Right lung (tissue), 5 donors: Measurements from ENCODE around the gene DCTPP1. TPM values are rescaled to one million over a fixed set of nuclear protein-coding genes. Genes with fewer than 3 reads are reported as not detected.
"Not testable (repeated sequence)": the region's sequence is repeated elsewhere in the genome, so short reads cannot be mapped to it uniquely, and the experiment has no call there.

ENCODE experiments used
- DNase-seq, 2 donors: peaks; one replicate each; pipeline ENCODE4 v3.0.0-alpha.2; 2013
- polyA plus RNA-seq, 5 donors: library from polyadenylated mRNA; unstranded; fragments of 120-200 nt; gene quantifications; one replicate each; pipeline versions ENCODE4 v1.2.1 to v1.2.3, GENCODE V29; 2013; ENCODE audit warnings: inconsistent platforms in 1 of 5, low replicate concordance in 1 of 5; ENCODE audit not compliant: insufficient read length in 5 of 5, insufficient read depth in 1 of 5

DCTPP1 gene
- polyA plus RNA-seq, 5 donors = 27.0 to 53.7 (median 37.8) TPM

DNA sequence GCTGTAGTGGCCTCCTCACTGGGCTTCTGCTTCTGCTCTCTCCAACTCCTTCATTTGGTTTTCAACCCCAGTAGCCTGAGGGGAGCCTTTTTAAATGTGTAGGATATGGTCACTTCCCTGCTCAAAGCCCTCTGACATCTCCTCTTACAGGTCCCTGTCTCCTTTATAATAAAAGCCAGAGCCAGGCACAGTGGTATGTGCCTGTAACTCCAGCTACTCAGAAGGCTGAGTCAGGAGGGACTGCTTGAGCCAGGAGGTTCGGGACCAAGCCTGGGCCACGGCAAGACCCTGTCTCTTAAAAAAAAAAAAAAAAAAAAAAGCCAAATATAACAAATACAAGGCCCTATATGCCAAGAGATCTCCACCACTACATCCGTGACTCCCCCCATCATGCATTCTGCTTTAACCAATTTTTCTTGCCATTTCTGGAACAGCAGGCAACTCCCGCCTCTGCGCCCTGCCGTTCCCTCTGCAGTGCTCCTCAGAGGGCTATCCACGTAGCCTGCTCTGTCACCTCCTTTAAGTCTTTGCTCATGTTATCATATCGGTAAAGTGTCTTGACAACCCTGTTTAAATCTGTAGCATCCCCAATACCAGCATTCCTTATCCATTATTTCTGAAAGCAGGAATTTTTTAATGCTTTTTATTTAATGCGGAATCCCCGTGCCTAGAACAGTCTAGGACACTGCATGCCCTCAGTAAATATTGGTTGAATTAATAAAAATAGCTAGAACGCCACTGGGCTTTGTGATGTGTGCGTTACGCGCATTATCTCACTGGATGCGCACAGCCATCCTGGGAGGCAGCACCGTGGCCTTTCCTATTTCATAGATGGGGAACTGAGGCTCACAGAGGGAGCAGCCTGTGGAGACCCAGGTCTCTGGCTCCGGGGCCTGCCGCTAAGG lies 13.0 kb downstream of the DCTPP1 start:
- no peak for DNase-seq

DNA sequence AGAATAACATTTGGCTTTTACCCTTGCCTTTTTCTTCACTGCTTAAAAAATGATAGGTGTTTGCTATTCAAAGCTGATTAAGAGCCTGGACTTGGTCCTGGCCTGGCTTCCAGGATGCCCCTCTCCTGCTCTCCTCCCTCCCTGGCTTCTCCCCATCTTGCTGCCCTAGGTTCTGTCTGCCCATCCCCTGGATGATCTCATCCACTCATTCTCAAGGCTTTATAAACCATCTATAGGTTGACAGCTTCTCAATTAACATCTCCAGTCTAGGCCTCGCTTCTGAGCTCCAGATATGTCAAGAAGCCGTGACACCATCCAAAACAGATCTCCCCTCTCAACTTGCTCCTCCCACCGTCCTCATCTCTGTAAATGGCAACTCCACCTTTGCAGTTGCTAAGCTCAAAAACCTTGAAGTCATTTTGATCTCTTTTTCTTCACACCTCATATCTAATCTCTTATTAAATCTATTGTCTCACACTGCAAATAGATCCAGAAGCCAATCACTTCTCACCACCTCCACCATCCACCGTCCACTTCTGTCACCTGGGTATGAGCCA lies 13.7 kb downstream of the DCTPP1 start:
- no peak for DNase-seq

DNA sequence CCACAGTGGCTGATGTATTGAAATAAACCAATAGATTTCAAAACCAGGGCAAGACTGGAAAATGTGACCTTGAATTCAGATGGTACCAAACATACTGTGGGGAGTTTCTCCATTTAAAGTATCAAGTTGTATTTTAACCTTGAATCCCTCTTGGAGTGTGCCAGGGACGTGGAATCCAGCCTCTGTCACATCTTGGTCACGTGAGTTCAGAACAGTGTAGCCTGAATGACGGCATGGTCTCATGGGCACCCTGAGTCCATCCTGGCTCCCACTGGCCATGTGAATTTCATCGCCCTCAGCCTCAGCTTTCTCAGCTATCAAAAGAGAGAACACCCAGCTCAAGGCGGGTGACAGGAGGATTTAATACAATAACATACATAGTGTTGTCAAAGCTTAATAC lies 15.7 kb downstream of the DCTPP1 start:
- no peak for DNase-seq

DNA sequence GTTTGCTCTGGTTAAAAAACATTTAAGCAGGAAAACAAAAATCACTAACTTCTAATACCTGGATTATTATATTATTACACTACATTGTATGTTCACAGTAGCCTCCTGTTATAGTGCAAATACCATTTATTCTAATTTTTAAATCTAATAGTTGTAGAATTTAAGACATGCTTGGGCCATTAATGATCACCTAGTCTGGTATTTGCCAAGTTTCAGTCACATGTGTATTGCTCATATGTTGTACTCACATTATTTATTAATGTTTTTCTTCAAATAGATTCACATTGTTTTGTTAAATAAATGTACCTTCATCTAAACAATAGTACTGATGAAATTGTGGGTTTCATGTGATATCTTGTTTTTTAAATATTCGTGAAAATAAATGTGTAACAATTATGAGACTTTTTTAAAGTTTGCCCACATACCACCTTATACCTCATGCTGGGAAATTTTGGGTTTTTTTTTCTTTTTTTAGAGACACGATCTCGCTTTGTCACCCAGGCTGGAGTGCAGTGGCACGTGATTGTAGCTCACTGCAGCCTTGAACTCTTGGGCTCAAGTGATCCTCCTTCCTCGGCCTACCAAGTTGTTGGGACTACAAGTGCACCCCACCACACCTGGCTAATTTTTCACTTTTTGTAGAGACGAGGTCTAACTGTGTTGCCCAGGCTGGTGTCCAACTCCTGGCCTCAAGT lies 16.6 kb downstream of the DCTPP1 start:
- no peak for DNase-seq

DNA sequence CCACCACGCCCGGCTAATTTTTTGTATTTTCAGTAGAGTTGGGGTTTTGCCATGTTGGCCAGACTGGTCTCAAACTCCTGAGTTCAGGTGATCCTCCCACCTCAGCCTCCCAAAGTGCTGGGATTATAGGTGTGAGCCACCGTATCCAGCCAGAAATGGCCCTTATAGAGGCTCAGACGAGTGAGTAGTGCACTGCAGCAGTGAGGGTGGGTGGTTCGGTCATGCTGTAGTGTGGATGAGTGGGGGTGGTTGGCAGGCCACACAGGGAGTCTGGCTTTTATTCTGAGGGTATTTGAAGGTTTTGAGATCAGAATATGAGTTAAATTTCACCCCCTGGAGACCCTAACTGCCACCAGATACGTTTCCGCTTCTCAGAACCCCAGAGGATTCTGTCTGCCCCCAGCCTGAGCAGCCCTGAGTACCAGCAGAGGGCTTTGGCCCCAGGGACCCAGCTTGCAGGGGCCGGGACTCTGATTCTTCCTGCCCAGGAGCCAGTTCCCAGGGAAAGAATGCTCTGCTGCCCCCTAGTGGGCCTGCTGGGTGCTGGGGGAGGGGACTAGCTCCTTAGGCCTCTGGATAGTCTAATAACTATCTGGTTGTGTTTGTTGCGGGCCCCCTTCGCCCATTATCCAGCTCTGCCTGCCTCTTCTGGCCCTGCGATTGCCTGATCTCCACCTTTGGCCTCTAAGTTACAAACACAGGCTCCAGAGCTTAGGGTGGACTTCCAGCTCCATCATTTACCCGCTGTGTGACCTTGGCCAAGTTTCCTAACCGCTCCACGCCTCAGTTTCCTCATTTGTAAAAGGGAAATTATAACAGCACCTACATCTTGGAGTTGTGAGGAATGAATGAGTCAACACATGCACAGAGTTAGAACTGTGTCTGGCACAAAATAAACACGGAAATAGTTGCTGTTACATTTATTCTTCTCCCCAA lies 20.4 kb downstream of the DCTPP1 start:
- DNase-seq = peak; percentile 76 to 86

DNA sequence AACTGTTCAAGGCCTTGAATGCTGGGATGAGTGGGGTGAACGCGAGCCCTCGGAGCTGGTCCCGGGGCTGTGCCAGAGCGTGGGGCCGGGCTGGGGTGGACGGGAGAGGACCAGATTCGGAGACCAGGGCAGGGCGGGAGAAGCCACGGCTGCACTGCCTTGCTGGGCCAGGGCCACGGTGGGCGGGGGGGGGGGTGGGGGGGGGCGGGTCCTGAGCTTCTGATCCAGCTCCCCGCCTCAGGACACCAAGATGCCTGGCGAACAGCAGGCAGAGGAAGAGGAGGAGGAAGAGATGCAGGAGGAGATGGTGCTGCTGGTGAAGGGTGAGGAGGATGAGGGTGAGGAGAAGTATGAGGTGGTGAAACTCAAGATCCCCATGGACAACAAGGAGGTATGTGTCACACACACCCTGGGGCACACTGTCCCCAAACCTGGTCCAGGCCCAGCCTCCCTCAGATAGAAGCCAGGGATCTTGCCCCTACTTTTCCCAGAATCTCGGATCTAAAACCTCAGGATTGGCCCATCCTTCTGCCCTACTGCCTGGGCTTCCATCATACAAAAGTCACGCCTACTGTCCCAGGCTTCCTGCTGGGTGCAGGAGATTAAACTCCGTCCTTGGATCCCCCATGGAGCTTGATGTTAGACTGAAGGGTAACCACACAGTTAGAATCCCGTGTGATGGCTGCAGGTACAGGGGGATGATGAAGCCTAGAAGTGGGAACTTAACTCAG lies 21.9 kb downstream of the DCTPP1 start:
- DNase-seq = peak in 1 of 2 donors; percentile 57

DNA sequence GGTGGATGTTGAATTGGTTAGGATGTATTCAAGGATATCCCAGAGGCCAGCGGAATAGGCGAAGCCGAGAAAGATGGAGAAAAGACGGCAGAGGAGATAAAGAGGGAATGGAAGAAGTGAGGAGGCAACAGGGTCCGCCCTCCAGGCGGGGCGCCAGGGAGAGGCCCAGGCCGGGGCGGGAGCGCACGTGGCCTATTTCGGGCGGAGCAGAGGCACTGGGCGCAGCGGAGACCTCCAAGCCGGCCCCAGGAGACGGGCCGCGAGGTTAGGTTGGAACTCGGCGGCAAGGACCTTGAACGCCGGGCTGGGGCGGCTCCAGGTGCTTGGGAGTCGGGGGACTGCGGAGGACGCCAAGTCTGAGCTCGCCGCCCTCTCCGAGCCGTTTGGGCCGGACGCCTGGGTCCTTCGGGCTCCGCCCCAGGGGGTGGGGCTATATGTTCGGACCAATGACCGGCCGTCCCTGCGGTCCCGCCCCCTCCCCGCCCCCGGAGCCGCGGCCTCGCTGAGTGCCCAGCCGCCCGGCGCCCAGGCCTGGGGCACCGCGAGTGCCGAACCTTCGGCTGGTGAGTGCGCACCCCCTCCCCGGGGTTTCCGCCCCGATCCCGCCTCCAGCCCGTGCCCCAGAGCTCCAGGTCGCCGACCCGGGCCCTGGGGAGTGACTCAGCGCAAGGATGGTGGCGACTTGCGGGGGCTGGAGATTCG lies 22.6 kb downstream of the DCTPP1 start, which contains the start of gene ZNF771:
Gene ZNF771, plus strand, starts transcription at position 505 of the 702 bp plus-strand sequence. CDS start 448 bp downstream, outside the sequence.
- peak; percentile 90 to 93 for DNase-seq

DNA sequence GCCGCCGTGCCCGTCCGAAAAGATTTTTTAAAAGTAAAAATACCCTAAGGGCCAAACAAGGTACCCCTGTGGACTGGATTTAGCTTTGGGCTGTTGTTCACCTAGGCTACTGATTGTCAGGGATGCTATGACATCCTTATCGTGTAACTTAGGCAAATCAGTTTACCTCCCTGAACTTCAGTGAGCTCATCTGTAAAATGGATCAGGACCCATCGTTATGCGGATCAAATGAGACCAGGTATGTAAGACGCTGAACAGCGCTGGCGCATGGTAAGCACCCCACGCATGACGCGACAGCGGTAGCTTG lies 23.1 kb downstream of the DCTPP1 start:
- DNase-seq = no peak

DNA sequence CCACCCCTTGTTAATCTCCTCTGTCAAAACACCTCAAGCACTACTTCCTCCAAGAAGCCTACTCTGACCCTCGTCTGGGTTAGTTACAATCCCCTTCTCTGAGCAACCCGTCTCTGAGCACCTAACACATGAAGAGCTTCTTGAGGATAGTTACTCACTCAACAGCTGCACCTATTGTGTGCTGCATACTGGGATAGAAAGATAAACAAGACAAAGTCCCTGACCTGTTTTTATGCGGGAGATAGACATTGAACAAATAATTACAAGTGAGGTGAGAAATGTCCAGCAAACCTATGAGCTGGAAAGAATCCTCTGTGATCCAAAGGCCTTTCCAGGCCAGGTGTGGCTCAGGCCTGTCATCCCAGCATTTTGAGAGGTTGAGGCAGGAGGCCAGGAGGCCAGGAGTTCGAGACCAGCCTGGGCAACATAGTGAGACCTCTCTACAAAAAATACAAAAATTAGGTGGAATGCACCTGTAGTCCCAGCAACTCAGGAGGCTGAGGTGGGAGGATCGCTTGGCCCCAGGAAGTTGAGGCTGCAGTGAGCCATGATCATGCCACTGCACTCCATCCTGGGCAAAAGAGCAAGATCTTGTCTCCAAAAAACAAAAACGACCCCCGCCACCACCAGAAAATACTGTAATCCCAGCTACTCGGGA lies 27.9 kb downstream of the DCTPP1 start:
- no peak for DNase-seq

DNA sequence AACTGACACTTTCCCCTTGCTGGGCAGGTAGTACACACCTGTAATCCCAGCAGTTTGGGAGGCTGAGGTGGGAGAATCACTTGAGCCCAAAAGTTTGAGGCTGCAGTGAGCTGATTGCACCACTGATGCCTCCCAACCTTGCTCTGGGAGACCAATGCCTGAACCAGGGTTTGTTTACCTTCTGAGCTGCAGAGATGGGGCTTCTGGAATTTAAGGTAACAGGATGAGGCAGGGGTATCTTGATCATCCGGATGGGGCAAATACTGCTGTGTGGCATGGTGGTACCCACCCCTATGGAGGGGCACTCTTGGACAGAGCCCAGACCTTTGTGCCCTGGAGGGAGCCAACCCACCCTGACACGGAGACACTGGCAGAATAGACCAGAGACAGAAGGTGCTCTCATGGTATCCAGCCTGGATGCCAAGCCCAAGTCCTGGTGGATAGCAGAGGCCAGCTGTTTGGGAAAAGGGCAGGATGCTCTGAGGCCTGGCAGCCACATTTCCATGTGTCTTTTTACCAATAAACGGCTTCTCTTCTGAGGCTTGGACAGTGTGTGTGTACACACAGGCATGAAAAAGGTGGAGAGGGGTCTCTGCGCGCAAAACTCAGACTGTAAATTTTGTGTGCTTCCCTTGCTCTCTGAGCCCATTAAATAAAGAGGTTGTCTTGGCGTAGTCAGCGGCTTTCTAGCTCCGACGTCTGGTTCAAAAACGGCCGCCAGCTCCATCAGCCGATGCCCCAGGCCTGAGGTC lies 30.2 kb downstream of the DCTPP1 start:
- no peak for DNase-seq

DNA sequence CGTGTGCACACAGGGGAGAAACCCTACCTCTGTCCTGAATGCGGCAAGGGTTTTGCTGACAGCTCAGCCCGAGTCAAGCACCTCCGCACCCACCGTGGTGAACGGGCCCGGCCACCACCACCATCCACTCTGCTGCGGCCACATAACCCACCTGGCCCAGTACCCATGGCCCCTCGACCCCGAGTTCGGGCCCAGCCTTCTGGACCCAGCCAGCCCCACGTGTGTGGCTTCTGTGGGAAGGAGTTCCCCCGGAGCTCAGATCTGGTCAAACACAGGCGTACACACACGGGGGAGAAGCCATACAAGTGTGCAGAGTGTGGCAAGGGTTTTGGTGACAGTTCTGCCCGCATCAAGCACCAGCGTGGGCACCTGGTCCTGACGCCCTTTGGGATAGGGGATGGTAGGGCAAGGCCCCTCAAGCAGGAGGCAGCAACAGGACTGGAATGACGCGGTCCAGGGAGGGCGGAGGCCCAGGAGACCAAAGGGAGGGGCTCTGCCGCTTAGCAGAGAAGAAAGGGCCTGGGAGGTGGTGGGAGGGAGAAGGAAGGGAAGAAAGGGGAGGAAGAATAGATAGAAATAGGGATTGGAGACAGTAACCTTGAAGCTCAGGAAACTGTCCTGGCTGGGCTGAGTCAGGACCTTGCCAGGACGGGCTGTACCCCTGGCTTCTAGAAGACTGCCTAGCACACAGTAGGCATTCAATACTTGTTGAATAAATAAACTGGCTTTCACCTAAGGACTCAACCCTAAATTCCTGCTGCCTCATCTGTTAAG lies 31.0 kb downstream of the DCTPP1 start:
- no peak for DNase-seq

DNA sequence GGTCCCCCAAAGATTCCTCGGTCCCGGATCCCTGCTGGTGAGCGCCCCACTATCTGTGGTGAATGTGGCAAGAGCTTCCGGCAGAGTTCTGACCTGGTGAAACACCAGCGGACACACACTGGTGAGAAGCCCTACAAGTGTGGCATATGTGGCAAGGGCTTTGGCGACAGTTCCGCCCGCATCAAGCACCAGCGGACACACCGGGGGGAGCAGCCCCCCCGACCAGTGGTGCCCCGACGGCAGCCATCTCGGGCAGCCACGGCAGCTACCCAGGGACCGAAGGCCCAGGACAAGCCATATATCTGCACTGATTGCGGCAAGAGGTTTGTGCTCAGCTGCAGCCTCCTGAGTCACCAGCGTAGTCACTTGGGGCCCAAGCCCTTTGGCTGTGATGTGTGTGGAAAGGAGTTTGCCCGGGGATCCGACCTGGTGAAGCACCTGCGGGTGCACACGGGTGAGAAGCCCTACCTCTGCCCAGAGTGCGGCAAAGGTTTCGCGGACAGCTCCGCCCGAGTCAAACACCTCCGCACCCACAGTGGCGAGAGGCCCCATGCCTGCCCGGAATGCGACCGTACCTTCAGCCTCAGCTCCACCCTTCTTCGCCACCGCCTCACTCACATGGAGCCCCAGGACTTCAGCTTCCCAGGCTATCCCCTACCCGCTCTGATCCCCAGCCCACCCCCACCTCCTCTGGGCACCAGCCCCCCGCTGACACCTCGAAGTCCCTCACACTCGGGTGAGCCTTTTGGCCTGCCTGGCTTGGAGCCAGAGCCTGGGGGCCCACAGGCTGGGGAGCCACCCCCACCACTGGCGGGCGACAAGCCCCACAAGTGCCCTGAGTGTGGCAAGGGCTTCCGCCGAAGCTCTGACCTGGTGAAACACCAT lies 31.8 kb downstream of the DCTPP1 start:
- no peak for DNase-seq

DNA sequence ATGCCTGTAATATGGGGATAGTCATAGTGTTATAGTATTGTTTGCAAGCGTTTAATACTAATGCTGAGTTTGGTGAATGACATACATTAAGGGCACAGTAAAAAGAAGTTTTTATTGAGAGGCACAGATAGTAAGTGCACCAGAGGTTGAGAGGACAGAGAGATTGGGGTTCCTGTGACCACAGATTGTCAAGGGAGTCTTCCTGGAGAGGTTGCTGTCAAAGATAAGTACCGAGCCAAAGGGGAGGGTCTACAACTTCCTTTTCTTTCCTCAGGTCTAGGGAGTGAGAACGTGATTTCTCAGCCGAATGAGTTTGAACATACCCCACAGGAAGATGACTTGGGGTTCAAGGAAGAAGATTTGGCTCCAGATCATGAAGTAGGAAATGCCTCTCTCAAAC lies 32.8 kb downstream of the DCTPP1 start:
- no peak for DNase-seq

DNA sequence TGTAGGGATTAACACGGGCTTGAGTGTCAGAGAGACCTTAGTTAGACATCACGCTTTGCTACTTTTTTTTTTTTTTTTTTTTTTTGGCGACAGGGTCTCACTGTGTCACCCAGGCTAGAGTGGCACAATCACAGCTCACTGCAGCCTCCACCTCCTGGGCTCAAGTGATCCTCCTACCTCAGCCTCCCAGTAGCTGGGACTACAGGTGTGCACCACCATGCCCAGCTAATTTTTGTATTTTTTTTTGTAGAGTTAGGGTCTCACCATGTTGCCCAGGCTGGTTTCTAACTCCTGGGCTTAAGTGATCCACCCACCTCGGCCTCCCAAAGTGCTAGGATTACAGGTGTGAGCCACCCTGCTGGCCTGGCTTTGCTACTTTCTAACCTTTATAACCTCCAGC lies 33.2 kb downstream of the DCTPP1 start:
- DNase-seq = not testable (repeated sequence)

DNA sequence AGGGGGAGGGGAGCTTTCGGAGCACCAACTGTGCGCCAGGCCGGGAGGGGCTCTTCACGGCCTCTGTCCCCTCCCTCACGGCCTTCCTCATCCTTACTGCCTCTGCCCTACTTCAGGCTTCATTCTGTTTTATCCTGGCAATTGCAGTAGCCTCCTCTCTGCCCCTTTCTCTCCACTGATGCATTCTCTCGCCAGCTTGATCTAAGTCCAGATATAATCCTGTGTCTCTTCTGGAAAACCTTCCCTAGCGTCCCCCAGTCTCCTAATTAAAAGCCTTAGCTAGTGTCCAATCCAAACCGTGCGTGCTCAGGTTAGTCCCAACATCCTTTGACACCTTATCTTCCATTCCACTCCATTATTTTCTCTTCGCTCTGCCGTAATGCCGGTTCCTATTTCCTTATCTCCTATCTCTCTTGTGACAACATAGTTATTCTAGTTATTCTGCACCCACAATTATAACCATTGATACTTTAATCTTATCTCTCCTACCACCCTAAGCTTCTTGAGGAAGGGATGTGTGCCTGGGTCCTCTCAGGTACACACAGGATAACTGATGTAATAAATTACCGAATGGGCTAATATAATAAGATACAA lies 33.7 kb downstream of the DCTPP1 start:
- no peak for DNase-seq

DNA sequence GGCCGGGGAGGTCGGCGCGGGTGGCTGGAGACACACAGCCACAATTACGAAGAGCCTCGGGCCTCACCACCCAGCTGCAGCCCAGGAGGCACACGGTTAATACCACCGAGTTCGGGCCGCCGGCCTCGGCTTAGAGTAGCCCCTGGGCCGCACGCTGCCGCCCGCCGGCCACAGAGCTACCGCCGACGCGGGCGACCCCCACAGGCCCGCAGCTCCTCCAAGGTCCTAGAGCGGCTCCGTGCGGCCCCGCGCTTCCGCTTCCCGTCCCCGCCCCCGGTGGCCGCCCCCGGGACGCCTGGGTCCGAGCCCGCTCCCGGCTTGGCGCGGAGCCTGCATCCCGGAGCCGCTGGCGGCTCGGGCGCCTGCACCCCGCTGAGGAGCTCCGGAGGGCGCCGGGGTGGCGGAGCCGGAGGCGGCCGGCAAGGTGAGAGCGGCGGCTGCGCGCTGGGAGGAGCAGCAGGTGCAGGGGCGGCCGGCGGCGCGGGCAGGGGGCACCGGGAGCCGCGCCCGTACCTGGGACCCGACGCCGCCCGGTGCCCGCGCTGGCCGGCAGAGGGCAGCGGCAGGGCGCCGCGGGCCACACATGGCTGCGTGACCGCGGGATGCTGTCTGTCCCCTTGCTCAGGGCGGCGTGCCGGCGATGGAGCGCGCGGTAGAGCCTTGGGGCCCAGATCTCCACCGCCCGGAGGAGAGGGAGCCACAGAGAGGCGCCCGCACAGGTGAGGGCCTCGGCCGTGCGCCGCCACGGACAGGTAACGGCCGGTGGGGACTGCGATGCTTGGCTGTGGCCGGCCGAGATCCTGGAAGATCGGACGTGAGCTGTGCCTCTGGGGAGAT lies 34.5 kb downstream of the DCTPP1 start, which contains the start of gene ZNF48:
Gene ZNF48, plus strand, starts transcription at position 266 of the 837 bp plus-strand sequence. Its CDS starts 375 bp downstream, at position 641.
- peak; percentile 89 for DNase-seq
